ENCODE data around the gene STYXL1.

The STYXL1 gene

GRCh38 chr7:75971309-75971960, 76.4 kb downstream of the STYXL1 start:
- Histone ChIP-seq H3K4me1 (ENCODE audit: control insufficient read depth, low read length) (no peaks in the 10 kb centered on the region), H3F3A (ENCODE audit: control insufficient read depth, insufficient read depth) (no peaks in the 10 kb centered on the region), H3K9me3 (ENCODE audit: control insufficient read depth, insufficient read depth, low read length) (no peaks in the 10 kb centered on the region), H3K27me3 (ENCODE audit: control insufficient read depth, low read length) (no peaks in the 10 kb centered on the region), H3K9me2 (replicated peaks; ENCODE audit: control insufficient read depth, low read length) (no peaks in the 10 kb centered on the region), H3K4me3 (ENCODE audit: low read length) (no peak overlapping the region), H3K79me2 (ENCODE audit: control insufficient read depth, low read length) (no peaks in the 10 kb centered on the region), H3K36me3 (ENCODE audit: control insufficient read depth, low read length) (no peaks in the 10 kb centered on the region; the same call in 1 of the 2 replicates), H3K4me2 (ENCODE audit: low read length) (no peak overlapping the region), H4K20me1 (ENCODE audit: control insufficient read depth, insufficient read depth, low read depth, low read length) (no peaks in the 10 kb centered on the region), H3K27ac (ENCODE audit: low read depth, low read length) (no peak overlapping the region)
- no peak for TF ChIP-seq EZH2phosphoT487 (IDR thresholded peaks at IDR 0.05; ENCODE audit: borderline replicate concordance, low read length)
- TF ChIP-seq CTCF (IDR thresholded peaks at IDR 0.05; ENCODE audit: low read depth, low read length, poor library complexity, severe bottlenecking), result no peak

- no peaks in the 10 kb centered on the region for H3K79me2 ChIP-seq (ENCODE audit: control insufficient read depth, low read length)
- no peaks in the 10 kb centered on the region; the same call in 1 of the 2 replicates for H3K36me3 ChIP-seq (ENCODE audit: control insufficient read depth, low read length)
- H3K9me3 ChIP-seq (ENCODE audit: control insufficient read depth, insufficient read depth, low read length), result no peaks in the 10 kb centered on the region
- no peaks in the 10 kb centered on the region for H3F3A ChIP-seq (ENCODE audit: control insufficient read depth, insufficient read depth)
- TF ChIP-seq CTCF (IDR thresholded peaks at IDR 0.05; ENCODE audit: low read depth, low read length, poor library complexity, severe bottlenecking) (no peak), EZH2phosphoT487 (IDR thresholded peaks at IDR 0.05; ENCODE audit: borderline replicate concordance, low read length) (no peak)
- no peaks in the 10 kb centered on the region for H3K9me2 ChIP-seq (replicated peaks; ENCODE audit: control insufficient read depth, low read length)
- no peaks in the 10 kb centered on the region for H3K4me1 ChIP-seq (ENCODE audit: control insufficient read depth, low read length)
- H3K4me3 ChIP-seq (ENCODE audit: low read length), result no peak overlapping the region
- H3K27ac ChIP-seq (ENCODE audit: low read depth, low read length), result no peak overlapping the region
- no peaks in the 10 kb centered on the region for H4K20me1 ChIP-seq (ENCODE audit: control insufficient read depth, insufficient read depth, low read depth, low read length)
- H3K27me3 ChIP-seq (ENCODE audit: control insufficient read depth, low read length), result no peaks in the 10 kb centered on the region
- H3K4me2 ChIP-seq (ENCODE audit: low read length), result no peak overlapping the region
Measured at GRCh38 chr7:75969704-75970498, 77.9 kb downstream of the STYXL1 start.

GRCh38 chr7:75969182-75969581, 78.6 kb downstream of the STYXL1 start:
- no peaks in the 10 kb centered on the region for H3K27me3 ChIP-seq (ENCODE audit: control insufficient read depth, low read length)
- H3K79me2 ChIP-seq (ENCODE audit: control insufficient read depth, low read length), result no peaks in the 10 kb centered on the region

More at GRCh38 chr7:75969182-75969581, 78.6 kb downstream of the STYXL1 start:
- H3K4me3 ChIP-seq (ENCODE audit: low read length), result no peak overlapping the region
- no peaks in the 10 kb centered on the region for H4K20me1 ChIP-seq (ENCODE audit: control insufficient read depth, insufficient read depth, low read depth, low read length)
- no peak overlapping the region for H3K27ac ChIP-seq (ENCODE audit: low read depth, low read length)
- no peak for TF ChIP-seq CTCF (IDR thresholded peaks at IDR 0.05; ENCODE audit: low read depth, low read length, poor library complexity, severe bottlenecking)
- TF ChIP-seq EZH2phosphoT487 (IDR thresholded peaks at IDR 0.05; ENCODE audit: borderline replicate concordance, low read length), result no peak
- H3K36me3 ChIP-seq (ENCODE audit: control insufficient read depth, low read length), result no peaks in the 10 kb centered on the region; the same call in 1 of the 2 replicates
- H3K9me2 ChIP-seq (replicated peaks; ENCODE audit: control insufficient read depth, low read length), result no peaks in the 10 kb centered on the region
- H3K4me2 ChIP-seq (ENCODE audit: low read length), result no peak overlapping the region
- no peaks in the 10 kb centered on the region for H3K4me1 ChIP-seq (ENCODE audit: control insufficient read depth, low read length)
- H3K9me3 ChIP-seq (ENCODE audit: control insufficient read depth, insufficient read depth, low read length), result no peaks in the 10 kb centered on the region
- H3F3A ChIP-seq (ENCODE audit: control insufficient read depth, insufficient read depth), result no peaks in the 10 kb centered on the region
